HEK293T (cell line): ENCODE measurements around the gene SLC8A1.

Experiments
- ARNT ChIP-seq: fragments of 450-650 bp; IDR thresholded peaks from 2 replicates; pipeline ENCODE4 v1.6.1; 2017; ENCODE audit warnings: mild to moderate bottlenecking
- CTBP1 ChIP-seq: fragments of 450-650 bp; IDR thresholded peaks from 2 replicates; pipeline ENCODE4 v1.6.1; 2016; ENCODE audit warnings: borderline replicate concordance
- ELF4 ChIP-seq: fragments of 450-650 bp; IDR thresholded peaks from 2 replicates; pipeline ENCODE4 v1.6.1; 2017; ENCODE audit warnings: antibody characterized with exemption
- FOXA1 ChIP-seq: fragments of 450-650 bp; IDR thresholded peaks from 2 replicates; pipeline ENCODE4 v1.6.1; 2016; ENCODE audit warnings: mild to moderate bottlenecking
- FOXK2 ChIP-seq: fragments of 450-650 bp; IDR thresholded peaks from 2 replicates; pipeline ENCODE4 v1.6.1; 2016; ENCODE audit warnings: mild to moderate bottlenecking
- FOXM1 ChIP-seq: fragments of 450-650 bp; IDR thresholded peaks from 2 replicates; pipeline ENCODE4 v1.6.1; 2017; ENCODE audit warnings: mild to moderate bottlenecking, borderline replicate concordance
- HDGF ChIP-seq: fragments of 450-650 bp; IDR thresholded peaks from 2 replicates; pipeline ENCODE4 v1.6.1; 2017; ENCODE audit warnings: antibody characterized with exemption, borderline replicate concordance
- L3MBTL2 ChIP-seq: fragments of 450-650 bp; conservative IDR thresholded peaks from 2 replicates; pipeline ENCODE4 v1.6.1; 2016; ENCODE audit warnings: mild to moderate bottlenecking
- LEF1 ChIP-seq: fragments of 450-650 bp; IDR thresholded peaks from 2 replicates; pipeline ENCODE4 v1.6.1; 2017; ENCODE audit warnings: mild to moderate bottlenecking, borderline replicate concordance
- NFRKB ChIP-seq: fragments of 450-650 bp; IDR thresholded peaks from 2 replicates; pipeline ENCODE4 v1.6.1; 2016; ENCODE audit warnings: mild to moderate bottlenecking, moderate library complexity
- ZNF384 ChIP-seq: fragments of 450-650 bp; IDR thresholded peaks from 2 replicates; pipeline ENCODE4 v1.6.1; 2016

DNA sequence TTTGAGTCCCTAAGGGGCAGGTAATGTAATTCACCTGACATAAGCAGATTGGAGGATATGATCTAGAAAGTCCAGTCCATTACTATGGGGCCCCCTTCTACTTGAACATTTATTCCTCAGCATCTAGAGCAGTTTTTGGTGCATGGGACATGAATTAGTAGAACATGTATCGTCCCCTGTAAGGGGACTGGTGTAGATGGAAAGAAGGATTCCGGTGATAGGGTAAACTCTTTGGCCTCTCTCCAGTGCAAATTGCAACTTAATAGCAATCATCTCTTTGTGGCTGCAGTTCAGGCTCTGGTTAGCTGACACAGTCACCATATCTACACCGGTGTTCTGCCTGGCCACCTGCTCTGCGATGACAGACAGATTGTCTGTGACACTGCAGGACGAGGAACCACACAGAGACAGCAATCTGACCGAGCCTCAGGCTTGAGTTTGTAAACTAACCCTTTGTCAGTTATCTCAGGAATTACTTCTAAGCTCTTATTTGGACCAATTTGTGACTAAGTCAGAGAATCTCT, 6.4 kb upstream of the SLC8A1 start:
- TF ChIP-seq LEF1 (no peak), FOXK2 (no peak), L3MBTL2 (no peak), ELF4 (no peak), FOXA1 (no peak), CTBP1 (no peak), NFRKB (no peak), ZNF384 (no peak), FOXM1 (no peak), HDGF (no peak), ARNT (no peak)
